ENCODE results near the gene RORC. TPM values are rescaled to one million over a fixed set of nuclear protein-coding genes. Genes with fewer than 3 reads are reported as not detected.

Gene RORC
- total RNA-seq, 4 donors from 2014 or later, result 0.13 to 1.8 (median 1.4) TPM; not detected in 1

- ATAC-seq, result no peak
- Histone ChIP-seq H3K36me3 (no peaks in the 10 kb centered on the region), H3K4me3 (no peak overlapping the region), H3K27me3 (peaks cover 59% of the 10 kb centered on the region), H3K27ac (no peak overlapping the region), H3K4me1 (no peaks in the 10 kb centered on the region), H3K9me3 (no peaks in the 10 kb centered on the region)
- TF ChIP-seq POLR2AphosphoS5 (IDR thresholded peaks at IDR 0.05) (no peak), EP300 (IDR thresholded peaks at IDR 0.05) (no peak), POLR2A (IDR thresholded peaks at IDR 0.05) (no peak), CTCF (IDR thresholded peaks at IDR 0.05) (no peak)
- WGBS, 2 donors (ENCODE audit: low coverage in 1 of 2), result 94 to 97% methylated on average over 3 of the region's 3 CpGs
Measured at GRCh38 chr1:151803915-151804314, 27.7 kb downstream of the RORC start.

GRCh38 chr1:151803164-151803563 lies 28.4 kb downstream of the RORC start:
- Histone ChIP-seq H3K27me3 (peaks cover 59% of the 10 kb centered on the region), H3K4me1 (no peaks in the 10 kb centered on the region), H3K27ac (no peak overlapping the region), H3K36me3 (no peaks in the 10 kb centered on the region), H3K9me3 (no peaks in the 10 kb centered on the region), H3K4me3 (no peak overlapping the region)
- TF ChIP-seq POLR2A (IDR thresholded peaks at IDR 0.05) (no peak), CTCF (IDR thresholded peaks at IDR 0.05) (no peak), POLR2AphosphoS5 (IDR thresholded peaks at IDR 0.05) (no peak), EP300 (IDR thresholded peaks at IDR 0.05) (no peak)
- no peak for ATAC-seq

GRCh38 chr1:151802372-151802771 lies 29.2 kb downstream of the RORC start:
- H3K27ac ChIP-seq, result no peak overlapping the region
- no peaks in the 10 kb centered on the region for H3K36me3 ChIP-seq
- no CpG with 5 or more reads among the region's 5 CpGs for WGBS, 2 donors (ENCODE audit: low coverage in 1 of 2)
- no peak for ATAC-seq
- peaks cover 59% of the 10 kb centered on the region for H3K27me3 ChIP-seq
- H3K4me3 ChIP-seq, result no peak overlapping the region
- no peaks in the 10 kb centered on the region for H3K9me3 ChIP-seq
- no peak for TF ChIP-seq CTCF (IDR thresholded peaks at IDR 0.05)
- no peak for TF ChIP-seq EP300 (IDR thresholded peaks at IDR 0.05)
- TF ChIP-seq POLR2A (IDR thresholded peaks at IDR 0.05), result no peak
- TF ChIP-seq POLR2AphosphoS5 (IDR thresholded peaks at IDR 0.05), result no peak
- H3K4me1 ChIP-seq, result no peaks in the 10 kb centered on the region

- H3K27me3 ChIP-seq, result peaks cover 58% of the 10 kb centered on the region
- no peak overlapping the region for H3K27ac ChIP-seq
- no peak for TF ChIP-seq EP300 (IDR thresholded peaks at IDR 0.05)
- TF ChIP-seq CTCF (IDR thresholded peaks at IDR 0.05), result no peak
- TF ChIP-seq POLR2A (IDR thresholded peaks at IDR 0.05), result no peak
- no peak for TF ChIP-seq POLR2AphosphoS5 (IDR thresholded peaks at IDR 0.05)
- no peak for ATAC-seq
- no peaks in the 10 kb centered on the region for H3K4me1 ChIP-seq
- H3K36me3 ChIP-seq, result no peaks in the 10 kb centered on the region
- no CpG with 5 or more reads among the region's 7 CpGs for WGBS, 2 donors (ENCODE audit: low coverage in 1 of 2)
- H3K9me3 ChIP-seq, result no peaks in the 10 kb centered on the region
- no peak overlapping the region for H3K4me3 ChIP-seq
Measured at GRCh38 chr1:151801846-151802245, 29.8 kb downstream of the RORC start.

- H3K4me3 ChIP-seq, result no peak overlapping the region
- H3K9me3 ChIP-seq, result no peaks in the 10 kb centered on the region
- 80% methylated on average over 2 of the region's 12 CpGs; no CpG with 5 or more reads in 1 of the 2 donors for WGBS, 2 donors (ENCODE audit: low coverage in 1 of 2)
- no peak overlapping the region for H3K27ac ChIP-seq
- H3K36me3 ChIP-seq, result no peaks in the 10 kb centered on the region
- no peak for TF ChIP-seq POLR2AphosphoS5 (IDR thresholded peaks at IDR 0.05)
- TF ChIP-seq EP300 (IDR thresholded peaks at IDR 0.05), result no peak
- no peak for TF ChIP-seq CTCF (IDR thresholded peaks at IDR 0.05)
- no peak for TF ChIP-seq POLR2A (IDR thresholded peaks at IDR 0.05)
- no peak for ATAC-seq
- peaks cover 54% of the 10 kb centered on the region for H3K27me3 ChIP-seq
- no peaks in the 10 kb centered on the region for H3K4me1 ChIP-seq
Measured at GRCh38 chr1:151801310-151801820, 30.2 kb downstream of the RORC start.
